Small intestine (tissue), 7 donors: Measurements from ENCODE around the gene EPB41L4B. TPM values are rescaled to one million over a fixed set of nuclear protein-coding genes. Genes with fewer than 3 reads are reported as not detected.
A peak's percentile ranks its signal among the peaks of the same experiment; 100 is the strongest.
"Not testable (repeated sequence)": the region's sequence is repeated elsewhere in the genome, so short reads cannot be mapped to it uniquely, and the experiment has no call there.

Source experiments
- DNase-seq, 2 donors: peaks; one replicate each; pipeline versions ENCODE4 v3.0.0 to v3.0.0-alpha.2; 2013
- FAIRE-seq: peaks from 2 replicates; lab custom pipeline; 2012; peaks lifted over from hg19 to GRCh38; lab: Jason Lieb, UNC
- H3K27ac ChIP-seq, 3 donors: one replicate each; pipeline ENCODE4 v1.5.1; 2013; ENCODE audit warnings: low read length in 2 of 3, mild to moderate bottlenecking in 2 of 3, control low read depth in 1 of 3, inconsistent platforms in 1 of 3, low read depth in 1 of 3, moderate library complexity in 1 of 3
- H3K27me3 ChIP-seq, 3 donors: one replicate each; pipeline ENCODE4 v1.6.1; 2013; ENCODE audit warnings: low read length in 3 of 3, inconsistent platforms in 1 of 3; ENCODE audit not compliant: control insufficient read depth in 3 of 3, insufficient read depth in 3 of 3
- H3K36me3 ChIP-seq, 3 donors: one replicate each; pipeline ENCODE4 v1.6.1; 2013; ENCODE audit warnings: low read length in 3 of 3, inconsistent platforms in 1 of 3, low read depth in 1 of 3, mild to moderate bottlenecking in 1 of 3, moderate library complexity in 1 of 3; ENCODE audit not compliant: control insufficient read depth in 3 of 3, insufficient read depth in 2 of 3
- H3K4me1 ChIP-seq, 3 donors: one replicate each; pipeline ENCODE4 v1.6.1; 2013; ENCODE audit warnings: low read length in 2 of 3, inconsistent platforms in 1 of 3, low read depth in 1 of 3, mild to moderate bottlenecking in 1 of 3, moderate library complexity in 1 of 3; ENCODE audit not compliant: control insufficient read depth in 3 of 3, insufficient read depth in 2 of 3
- H3K4me3 ChIP-seq, 3 donors: one replicate each; pipeline ENCODE4 v1.5.1; 2013; ENCODE audit warnings: low read length in 3 of 3, control low read depth in 1 of 3, inconsistent platforms in 1 of 3, low read depth in 1 of 3, mild to moderate bottlenecking in 1 of 3, moderate library complexity in 1 of 3
- H3K9me3 ChIP-seq, 2 donors: one replicate each; pipeline ENCODE4 v1.6.1; 2013; ENCODE audit warnings: low read depth in 1 of 2, low read length in 1 of 2; ENCODE audit not compliant: control insufficient read depth in 2 of 2, insufficient read depth in 1 of 2
- WGBS, 3 donors: extraction: QIAGEN DNeasy Blood & Tissue Kit; methylation state at CpG; one replicate each; pipeline ENCODE4 v1.1.7; 2013; 5-methylcytosine and 5-hydroxymethylcytosine counted together
- polyA plus RNA-seq, 4 donors: library from polyadenylated mRNA; stranded (reverse) in 3 of 4; unstranded in 1 of 4; fragments of 200-250 nt in 3 of 4; fragments of 120-200 nt in 1 of 4; gene quantifications; one replicate each; pipeline versions ENCODE4 v1.2.1 to v1.2.3, GENCODE V29; 2013
- donor health status: healthy with polysubstance abuse.
- donor health status: control.
- donor health status: control.
- donor health status: Bipolar disorder and iron deficiency.
- donor health status: healthy.

Gene EPB41L4B
- polyA plus RNA-seq, 4 donors = 22.1 to 126 (median 67.7) TPM

GRCh38 chr9:109129470-109130197, 191.2 kb downstream of the EPB41L4B start:
- Histone ChIP-seq H3K27me3 (no peaks in the 10 kb centered on the region), H3K27ac (peak overlapping the region in 1 of 3 donors; percentile 47), H3K4me3 (no peak overlapping the region), H3K4me1 (peaks cover 0 to 55% (median 8%) of the 10 kb centered on the region in 3 donors), H3K36me3 (no peaks in the 10 kb centered on the region), H3K9me3 (no peaks in the 10 kb centered on the region)
- FAIRE-seq (peak; percentile 23), DNase-seq (peak; percentile 70 to 88)
- WGBS, 3 donors = 18 to 59% (median 31%) methylated on average over 6 of the region's 6 CpGs

- WGBS, 3 donors = 82 to 94% (median 86%) methylated on average over 4 of the region's 4 CpGs
- not testable (repeated sequence) for FAIRE-seq, H3K36me3 ChIP-seq, H3K27me3 ChIP-seq, H3K9me3 ChIP-seq, DNase-seq, H3K4me3 ChIP-seq, H3K27ac ChIP-seq
- peaks cover 0 to 41% (median 8%) of the 10 kb centered on the region in 3 donors for H3K4me1 ChIP-seq
Measured at GRCh38 chr9:109126671-109127070, 194.2 kb downstream of the EPB41L4B start.

DNA sequence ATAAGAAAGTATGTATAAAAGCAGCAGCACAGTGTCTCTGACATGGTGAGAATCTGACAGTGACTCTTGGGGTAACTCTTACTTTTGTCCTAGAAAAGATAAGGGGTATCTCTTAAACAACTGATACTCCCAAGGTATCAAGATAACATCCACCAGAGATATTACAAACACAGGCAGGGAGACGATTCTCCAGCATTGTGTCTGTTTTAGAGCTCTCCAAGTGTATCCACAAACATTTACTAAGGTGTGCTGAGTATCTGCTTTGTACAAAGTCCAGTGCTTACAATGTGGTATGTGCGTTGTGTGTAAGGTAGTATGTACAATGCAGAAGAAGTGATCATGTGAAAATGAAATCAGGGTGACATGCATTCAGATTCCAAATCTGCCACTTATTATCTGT, 196.7 kb downstream of the EPB41L4B start:
- DNase-seq = peak; percentile 33 to 62
- Histone ChIP-seq H3K4me3 (no peak overlapping the region), H3K9me3 (no peaks in the 10 kb centered on the region), H3K27me3 (no peaks in the 10 kb centered on the region), H3K27ac (peak overlapping the region in 1 of 3 donors; percentile 47), H3K36me3 (no peaks in the 10 kb centered on the region), H3K4me1 (peaks cover 3 to 30% (median 10%) of the 10 kb centered on the region in 3 donors)
- no peak for FAIRE-seq
- 15 to 60% (median 49%) methylated on average over 2 of the region's 2 CpGs for WGBS, 3 donors

DNA sequence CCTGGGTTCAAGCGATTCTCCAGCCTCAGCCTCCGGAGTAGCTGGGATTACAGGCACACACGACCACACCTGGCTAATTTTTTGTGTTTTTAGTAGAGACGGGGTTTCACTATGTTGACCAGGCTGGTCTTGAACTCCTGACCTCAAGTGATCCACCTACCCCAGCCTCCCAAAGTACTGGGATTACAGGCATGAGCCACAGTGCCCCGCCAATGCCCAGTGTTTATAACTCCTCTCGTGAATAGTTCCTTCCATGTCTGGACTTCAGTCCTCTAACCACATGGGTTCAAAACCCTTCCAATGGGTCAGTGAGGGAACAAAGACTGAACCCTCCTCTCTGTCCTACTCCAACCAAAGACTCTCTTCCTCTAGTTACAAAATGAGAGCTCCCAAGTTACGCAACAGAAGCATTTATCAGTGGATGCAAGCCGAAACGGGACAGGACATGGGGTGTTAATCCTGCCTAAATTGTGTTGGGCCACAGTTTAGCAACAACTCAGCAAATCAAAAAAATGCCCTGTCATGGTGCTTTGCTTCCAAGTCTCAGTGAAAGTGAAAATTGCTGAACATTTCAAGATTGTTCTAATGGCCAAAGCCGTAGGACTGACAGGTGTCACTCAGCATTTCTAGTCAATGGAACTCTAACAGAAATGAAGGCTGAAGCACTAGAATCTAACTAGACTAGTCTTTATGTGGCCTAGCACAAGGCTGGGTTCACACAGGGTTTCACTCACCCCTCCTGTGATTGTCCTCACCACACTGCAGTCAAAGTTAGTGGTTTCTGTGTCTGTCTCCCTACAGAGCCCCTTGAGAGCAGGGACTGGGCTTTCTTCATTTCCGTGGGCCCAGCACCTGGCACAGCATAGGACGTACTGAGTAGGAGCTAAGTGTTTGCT, 197.9 kb downstream of the EPB41L4B start:
- no peaks in the 10 kb centered on the region for H3K27me3 ChIP-seq
- DNase-seq (no peak), FAIRE-seq (no peak)
- H3K9me3 ChIP-seq = no peaks in the 10 kb centered on the region
- H3K4me1 ChIP-seq = peaks cover 5 to 24% (median 6%) of the 10 kb centered on the region in 3 donors
- WGBS, 3 donors = 79 to 84% (median 82%) methylated on average over 12 of the region's 12 CpGs
- H3K27ac ChIP-seq = no peak overlapping the region
- no peak overlapping the region for H3K4me3 ChIP-seq
- no peaks in the 10 kb centered on the region for H3K36me3 ChIP-seq

Other genes with a start within 250 kb of the EPB41L4B start
- gene TMEM245, start 201.1 kb downstream of the EPB41L4B start, polyA plus RNA-seq = 10 to 100 TPM in 2 of 4 donors, 1 to 10 TPM in 2; 4.3 to 54.0 (median 9.8) TPM
- 1 to 10 TPM in 1 of 4 donors, under 1 TPM in 2, not detected in 1; under 0.01 to 9.6 (median 0.85) TPM for gene FRRS1L, start 153.8 kb downstream of the EPB41L4B start, polyA plus RNA-seq
- 10 to 100 TPM; 15.3 to 43.5 (median 34.0) TPM for gene PTPN3, start 177.2 kb upstream of the EPB41L4B start, polyA plus RNA-seq